Coronary artery (tissue), 2 donors: Measurements from ENCODE around the gene RC3H2.

Experiments
- DNase-seq: peaks from one replicate; pipeline ENCODE4 v3.0.0-alpha.2; 2017; ENCODE audit warnings: low spot score
- H3K27ac ChIP-seq, 2 donors: fragments of 200-600 bp; sonication (generic); one replicate each; pipeline ENCODE4 v1.5.1; 2016 to 2019
- H3K4me3 ChIP-seq: fragments of 200-600 bp; sonication (generic); 2 replicates; pipeline ENCODE4 v1.5.1; 2016; ENCODE audit warnings: mild to moderate bottlenecking, moderate library complexity
- CTCF ChIP-seq: fragments of 200-600 bp; sonication (generic); IDR thresholded peaks from one replicate; pipeline ENCODE4 v1.5.1; 2019; ENCODE audit warnings: antibody characterized with exemption

The RC3H2 gene

GRCh38 chr9:122944960-122945888 lies 40.1 kb upstream of the RC3H2 start:
- H3K4me3 ChIP-seq, result no peak overlapping the region
- DNase-seq, result no peak
- no peak for TF ChIP-seq CTCF
- H3K27ac ChIP-seq, result no peak overlapping the region

GRCh38 chr9:122941582-122942234 lies 36.5 kb upstream of the RC3H2 start:
- peak overlapping the region; percentile 81 to 97 for H3K27ac ChIP-seq
- DNase-seq, result no peak
- peak overlapping the region; percentile 95 for H3K4me3 ChIP-seq
- TF ChIP-seq CTCF, result no peak

GRCh38 chr9:122940749-122941581 lies 35.8 kb upstream of the RC3H2 start, which contains the start of gene RABGAP1:
Gene RABGAP1, plus strand, starts transcription at chr9:122941020. Its CDS starts 16,040 bp downstream, at chr9:122957060.
- no peak for TF ChIP-seq CTCF
- peak; percentile 99 for DNase-seq
- Histone ChIP-seq H3K27ac (peak within 1 kb of the TSS; percentile 81 to 97), H3K4me3 (peak within 1 kb of the TSS; percentile 95)

GRCh38 chr9:122940454-122940748 lies 35.2 kb upstream of the RC3H2 start:
- DNase-seq, result no peak
- no peak for TF ChIP-seq CTCF
- H3K27ac ChIP-seq, result peak overlapping the region; percentile 81 to 82
- peak overlapping the region; percentile 95 for H3K4me3 ChIP-seq

- TF ChIP-seq CTCF, result no peak
- Histone ChIP-seq H3K27ac (no peak overlapping the region), H3K4me3 (no peak overlapping the region)
- DNase-seq, result no peak
These were observed 34.4 kb upstream of the RC3H2 start for GRCh38 chr9:122939601-122940000.

GRCh38 chr9:122936883-122937282 lies 31.7 kb upstream of the RC3H2 start:
- Histone ChIP-seq H3K4me3 (no peak overlapping the region), H3K27ac (no peak overlapping the region)
- no peak for TF ChIP-seq CTCF
- DNase-seq, result no peak
